ENCODE data around the gene ZNF335. TPM values are rescaled to one million over a fixed set of nuclear protein-coding genes. Genes with fewer than 3 reads are reported as not detected.

The ZNF335 gene
- total and polyA plus RNA-seq, 2 of the 13 experiments (the other 11 are each of a cell fraction or from before 2014, with no cell fraction given), result 9.7 to 13.7 TPM

GRCh38 chr20:45921337-45922189 is 50.4 kb downstream of the ZNF335 start (continued):
- TF ChIP-seq HNF4G (IDR thresholded peaks at IDR 0.05; ENCODE audit: borderline replicate concordance, low read depth, low read length) (peak; percentile 69), HNF4G (CRISPR knock-in tag; IDR thresholded peaks at IDR 0.05; ENCODE audit: borderline replicate concordance, low read depth) (no peak), NFIB (CRISPR knock-in tag; IDR thresholded peaks at IDR 0.05; ENCODE audit: borderline replicate concordance) (0 out of 2 replicates have a peak, but pooled peaks have one; percentile 51), MED13 (CRISPR knock-in tag; IDR thresholded peaks at IDR 0.05) (no peak), ZNF121 (CRISPR knock-in tag; IDR thresholded peaks at IDR 0.05) (peak; percentile 100), MAX (IDR thresholded peaks at IDR 0.05) (0 out of 2 replicates have a peak, but pooled peaks have one; percentile 21), KDM1A (CRISPR knock-in tag; IDR thresholded peaks at IDR 0.05) (peak; percentile 81; the same call in 1 of the 2 replicates), ZEB1 (IDR thresholded peaks at IDR 0.05; ENCODE audit: insufficient replicate concordance, low read depth) (no peak), MED1 (CRISPR knock-in tag; IDR thresholded peaks at IDR 0.05) (peak; percentile 40; the same call in 1 of the 2 replicates), NR2F1 (CRISPR knock-in tag; IDR thresholded peaks at IDR 0.05) (peak in 1 of 2 experiments; percentile 33; a peak in 2 of 4 replicates), KAT2B (IDR thresholded peaks at IDR 0.05; ENCODE audit: borderline replicate concordance, low read depth, low read length) (no peak), SALL2 (CRISPR knock-in tag; IDR thresholded peaks at IDR 0.05) (0 out of 2 replicates have a peak, but pooled peaks have one; percentile 10), ZNF264 (CRISPR knock-in tag; IDR thresholded peaks at IDR 0.05) (0 out of 2 replicates have a peak, but pooled peaks have one; percentile 33), CSRNP1 (CRISPR knock-in tag; IDR thresholded peaks at IDR 0.05) (no peak), ZNF589 (CRISPR knock-in tag; conservative IDR thresholded peaks at IDR 0.05) (no peak; the same call in 1 of the 2 replicates), HOXA5 (CRISPR knock-in tag; IDR thresholded peaks at IDR 0.05) (0 out of 2 replicates have a peak, but pooled peaks have one; percentile 3), ZNF3 (CRISPR knock-in tag; IDR thresholded peaks at IDR 0.05) (no peak), ZBTB25 (CRISPR knock-in tag; IDR thresholded peaks at IDR 0.05) (no peak), BCL6 (CRISPR knock-in tag; IDR thresholded peaks at IDR 0.05) (peak; percentile 17; the same call in 1 of the 2 replicates), TBL1XR1 (IDR thresholded peaks at IDR 0.05; ENCODE audit: borderline replicate concordance, low read length, partially characterized antibody) (no peak), XBP1 (CRISPR knock-in tag; IDR thresholded peaks at IDR 0.05) (no peak), TSC22D2 (CRISPR knock-in tag; IDR thresholded peaks at IDR 0.05; ENCODE audit: borderline replicate concordance) (0 out of 2 replicates have a peak, but pooled peaks have one; percentile 38), TCF12 (IDR thresholded peaks at IDR 0.05) (no peak), TCF12 (CRISPR knock-in tag; IDR thresholded peaks at IDR 0.05) (no peak; the same call in 1 of the 2 replicates), ZNF350 (CRISPR knock-in tag; IDR thresholded peaks at IDR 0.05; ENCODE audit: borderline replicate concordance, low read depth) (peak; percentile 39; the same call in 1 of the 2 replicates), ZNF512 (CRISPR knock-in tag; IDR thresholded peaks at IDR 0.05) (no peak)

Data from HepG2 (cell line).